ENCODE data around the gene SMIM35.

SMIM35 gene

DNA sequence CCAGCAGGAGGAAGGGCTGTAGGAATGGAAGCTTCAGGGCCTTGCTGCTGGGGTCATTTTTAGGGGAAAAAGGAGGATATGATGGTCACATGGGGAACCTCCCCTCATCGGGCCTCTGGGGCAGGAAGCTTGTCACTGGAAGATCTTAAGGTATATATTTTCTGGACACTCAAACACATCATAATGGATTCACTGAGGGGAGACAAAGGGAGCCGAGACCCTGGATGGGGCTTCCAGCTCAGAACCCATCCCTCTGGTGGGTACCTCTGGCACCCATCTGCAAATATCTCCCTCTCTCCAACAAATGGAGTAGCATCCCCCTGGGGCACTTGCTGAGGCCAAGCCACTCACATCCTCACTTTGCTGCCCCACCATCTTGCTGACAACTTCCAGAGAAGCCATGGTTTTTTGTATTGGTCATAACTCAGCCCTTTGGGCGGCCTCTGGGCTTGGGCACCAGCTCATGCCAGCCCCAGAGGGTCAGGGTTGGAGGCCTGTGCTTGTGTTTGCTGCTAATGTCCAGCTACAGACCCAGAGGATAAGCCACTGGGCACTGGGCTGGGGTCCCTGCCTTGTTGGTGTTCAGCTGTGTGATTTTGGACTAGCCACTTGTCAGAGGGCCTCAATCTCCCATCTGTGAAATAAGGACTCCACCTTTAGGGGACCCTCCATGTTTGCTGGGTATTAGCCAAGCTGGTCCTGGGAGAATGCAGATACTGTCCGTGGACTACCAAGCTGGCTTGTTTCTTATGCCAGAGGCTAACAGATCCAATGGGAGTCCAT lies 86.5 kb downstream of the SMIM35 start:
- Histone ChIP-seq H3K27ac (ENCODE audit: low read depth, low read length, poor library complexity, severe bottlenecking) (no peak overlapping the region), H3K4me2 (ENCODE audit: low read length) (no peak overlapping the region), H4K20me1 (ENCODE audit: insufficient read depth, low read length) (no peaks in the 10 kb centered on the region), H3K9me2 (ENCODE audit: low read depth, low read length) (no peaks in the 10 kb centered on the region), H3K4me3 (ENCODE audit: low read depth, low read length, poor library complexity, severe bottlenecking) (no peak overlapping the region), H3K79me2 (ENCODE audit: insufficient read depth, low read length) (no peaks in the 10 kb centered on the region), H3F3A (ENCODE audit: insufficient read depth, low read length) (no peaks in the 10 kb centered on the region), H3K9me3 (ENCODE audit: low read length) (no peaks in the 10 kb centered on the region), H3K36me3 (ENCODE audit: insufficient read depth, low read length) (no peaks in the 10 kb centered on the region), H3K9ac (ENCODE audit: low read length) (no peak overlapping the region), H3K27me3 (ENCODE audit: insufficient read depth, low read length) (no peaks in the 10 kb centered on the region), H3K4me1 (ENCODE audit: insufficient read depth, low read length, severe bottlenecking) (peaks cover 11% of the 10 kb centered on the region), H2AFZ (ENCODE audit: low read length) (no peak overlapping the region)
- TF ChIP-seq, protein P1, sequence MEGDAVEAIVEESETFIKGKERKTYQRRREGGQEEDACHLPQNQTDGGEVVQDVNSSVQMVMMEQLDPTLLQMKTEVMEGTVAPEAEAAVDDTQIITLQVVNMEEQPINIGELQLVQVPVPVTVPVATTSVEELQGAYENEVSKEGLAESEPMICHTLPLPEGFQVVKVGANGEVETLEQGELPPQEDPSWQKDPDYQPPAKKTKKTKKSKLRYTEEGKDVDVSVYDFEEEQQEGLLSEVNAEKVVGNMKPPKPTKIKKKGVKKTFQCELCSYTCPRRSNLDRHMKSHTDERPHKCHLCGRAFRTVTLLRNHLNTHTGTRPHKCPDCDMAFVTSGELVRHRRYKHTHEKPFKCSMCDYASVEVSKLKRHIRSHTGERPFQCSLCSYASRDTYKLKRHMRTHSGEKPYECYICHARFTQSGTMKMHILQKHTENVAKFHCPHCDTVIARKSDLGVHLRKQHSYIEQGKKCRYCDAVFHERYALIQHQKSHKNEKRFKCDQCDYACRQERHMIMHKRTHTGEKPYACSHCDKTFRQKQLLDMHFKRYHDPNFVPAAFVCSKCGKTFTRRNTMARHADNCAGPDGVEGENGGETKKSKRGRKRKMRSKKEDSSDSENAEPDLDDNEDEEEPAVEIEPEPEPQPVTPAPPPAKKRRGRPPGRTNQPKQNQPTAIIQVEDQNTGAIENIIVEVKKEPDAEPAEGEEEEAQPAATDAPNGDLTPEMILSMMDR (IDR thresholded peaks at IDR 0.05; ENCODE audit: low read length), result no peak
- no peak for TF ChIP-seq EZH2 (IDR thresholded peaks at IDR 0.05; ENCODE audit: borderline replicate concordance, low read length)

GRCh38 chr11:117999354-117999993 lies 87.3 kb downstream of the SMIM35 start:
- Histone ChIP-seq H3K9me2 (ENCODE audit: low read depth, low read length) (no peaks in the 10 kb centered on the region), H3K9me3 (ENCODE audit: low read length) (no peaks in the 10 kb centered on the region), H3K4me3 (ENCODE audit: low read depth, low read length, poor library complexity, severe bottlenecking) (no peak overlapping the region), H2AFZ (ENCODE audit: low read length) (no peak overlapping the region), H3K36me3 (ENCODE audit: insufficient read depth, low read length) (no peaks in the 10 kb centered on the region), H4K20me1 (ENCODE audit: insufficient read depth, low read length) (no peaks in the 10 kb centered on the region), H3K9ac (ENCODE audit: low read length) (no peak overlapping the region), H3F3A (ENCODE audit: insufficient read depth, low read length) (no peaks in the 10 kb centered on the region), H3K27me3 (ENCODE audit: insufficient read depth, low read length) (no peaks in the 10 kb centered on the region), H3K27ac (ENCODE audit: low read depth, low read length, poor library complexity, severe bottlenecking) (no peak overlapping the region), H3K79me2 (ENCODE audit: insufficient read depth, low read length) (no peaks in the 10 kb centered on the region), H3K4me2 (ENCODE audit: low read length) (no peak overlapping the region), H3K4me1 (ENCODE audit: insufficient read depth, low read length, severe bottlenecking) (peaks cover 11% of the 10 kb centered on the region)
- TF ChIP-seq, protein P1 (IDR thresholded peaks at IDR 0.05; ENCODE audit: low read length), result no peak
- TF ChIP-seq EZH2 (IDR thresholded peaks at IDR 0.05; ENCODE audit: borderline replicate concordance, low read length), result no peak

GRCh38 chr11:117998664-117999353 lies 88.0 kb downstream of the SMIM35 start:
- no peaks in the 10 kb centered on the region for H3K79me2 ChIP-seq (ENCODE audit: insufficient read depth, low read length)
- H3K9me2 ChIP-seq (ENCODE audit: low read depth, low read length), result no peaks in the 10 kb centered on the region
- H3K27ac ChIP-seq (ENCODE audit: low read depth, low read length, poor library complexity, severe bottlenecking), result no peak overlapping the region
- H3K9ac ChIP-seq (ENCODE audit: low read length), result no peak overlapping the region
- H3K4me3 ChIP-seq (ENCODE audit: low read depth, low read length, poor library complexity, severe bottlenecking), result no peak overlapping the region
- H3K27me3 ChIP-seq (ENCODE audit: insufficient read depth, low read length), result no peaks in the 10 kb centered on the region
- H4K20me1 ChIP-seq (ENCODE audit: insufficient read depth, low read length), result no peaks in the 10 kb centered on the region
- H3K36me3 ChIP-seq (ENCODE audit: insufficient read depth, low read length), result no peaks in the 10 kb centered on the region
- no peak for TF ChIP-seq EZH2 (IDR thresholded peaks at IDR 0.05; ENCODE audit: borderline replicate concordance, low read length)
- TF ChIP-seq, protein P1 (IDR thresholded peaks at IDR 0.05; ENCODE audit: low read length), result no peak
- no peaks in the 10 kb centered on the region for H3K9me3 ChIP-seq (ENCODE audit: low read length)
- H3K4me2 ChIP-seq (ENCODE audit: low read length), result no peak overlapping the region
- no peak overlapping the region for H2AFZ ChIP-seq (ENCODE audit: low read length)
- peaks cover 11% of the 10 kb centered on the region for H3K4me1 ChIP-seq (ENCODE audit: insufficient read depth, low read length, severe bottlenecking)
- H3F3A ChIP-seq (ENCODE audit: insufficient read depth, low read length), result no peaks in the 10 kb centered on the region
